Neutrophil (primary cell): ENCODE measurements around the gene ADGRG1.

Experiments used
- H3K27ac ChIP-seq: fragments of 200-600 bp; sonication (generic); 2 replicates; pipeline ENCODE4 v1.5.1; 2016; ENCODE audit warnings: mild to moderate bottlenecking, moderate library complexity
- H3K27me3 ChIP-seq: fragments of 200-600 bp; sonication (generic); 2 replicates; pipeline ENCODE4 v1.6.0; 2016; ENCODE audit warnings: mild to moderate bottlenecking
- H3K36me3 ChIP-seq: fragments of 200-600 bp; sonication (generic); 2 replicates; pipeline ENCODE4 v1.5.1; 2017
- H3K4me1 ChIP-seq, 2 experiments: fragments of 200-600 bp in 1 of 2; sonication (generic) in 1 of 2; 1 replicate in 1 of 2; 2 replicates in 1 of 2; pipeline versions ENCODE4 v1.5.1 to v1.6.1; 2013 to 2016; ENCODE audit warnings: low read depth in 1 of 2, low read length in 1 of 2, mild to moderate bottlenecking in 1 of 2, moderate library complexity in 1 of 2; ENCODE audit not compliant: control insufficient read depth in 1 of 2, insufficient read depth in 1 of 2
- H3K4me3 ChIP-seq, 2 experiments: fragments of 200-600 bp in 1 of 2; sonication (generic) in 1 of 2; 1 replicate in 1 of 2; 2 replicates in 1 of 2; pipeline ENCODE4 v1.5.1; 2013 to 2016; ENCODE audit warnings: low read depth in 1 of 2, low read length in 1 of 2, mild to moderate bottlenecking in 1 of 2, moderate library complexity in 1 of 2
- H3K9me3 ChIP-seq: fragments of 200-600 bp; sonication (generic); 2 replicates; pipeline ENCODE4 v1.5.1; 2016
- CTCF ChIP-seq: fragments of 200-600 bp; sonication (generic); IDR thresholded peaks from 2 replicates; pipeline ENCODE4 v1.5.1; 2016; ENCODE audit warnings: antibody characterized with exemption

ADGRG1 gene

DNA sequence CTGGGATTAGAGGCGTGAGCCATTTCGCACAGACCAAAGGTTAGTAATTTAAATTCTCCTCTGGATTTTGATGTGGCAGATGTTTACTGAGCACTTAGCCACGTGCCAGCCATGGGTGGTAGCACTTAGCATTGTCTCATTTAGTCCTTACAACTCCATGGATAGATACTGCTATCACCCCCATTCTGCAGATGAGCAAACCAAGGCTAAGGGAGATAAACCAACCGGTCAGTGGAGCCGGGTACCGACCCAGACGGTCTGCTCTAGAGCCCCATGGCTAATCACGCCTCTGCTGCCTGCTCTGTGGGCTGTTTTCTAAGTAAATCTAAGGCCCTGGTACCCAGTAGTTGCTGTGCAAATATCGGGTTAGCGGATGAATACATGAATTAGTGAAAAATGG is 12.6 kb upstream of the ADGRG1 start:
- H3K9me3 ChIP-seq = no peaks in the 10 kb centered on the region
- TF ChIP-seq CTCF = no peak
- no peaks in the 10 kb centered on the region for H3K27me3 ChIP-seq
- no peak overlapping the region for H3K4me3 ChIP-seq
- H3K27ac ChIP-seq = no peak overlapping the region
- no peaks in the 10 kb centered on the region for H3K4me1 ChIP-seq
- H3K36me3 ChIP-seq = no peaks in the 10 kb centered on the region

GRCh38 chr16:57616241-57616640 is 12.2 kb upstream of the ADGRG1 start:
- Histone ChIP-seq H3K4me1 (no peaks in the 10 kb centered on the region), H3K9me3 (no peaks in the 10 kb centered on the region), H3K27ac (no peak overlapping the region), H3K4me3 (no peak overlapping the region), H3K27me3 (no peaks in the 10 kb centered on the region), H3K36me3 (no peaks in the 10 kb centered on the region)
- no peak for TF ChIP-seq CTCF

DNA sequence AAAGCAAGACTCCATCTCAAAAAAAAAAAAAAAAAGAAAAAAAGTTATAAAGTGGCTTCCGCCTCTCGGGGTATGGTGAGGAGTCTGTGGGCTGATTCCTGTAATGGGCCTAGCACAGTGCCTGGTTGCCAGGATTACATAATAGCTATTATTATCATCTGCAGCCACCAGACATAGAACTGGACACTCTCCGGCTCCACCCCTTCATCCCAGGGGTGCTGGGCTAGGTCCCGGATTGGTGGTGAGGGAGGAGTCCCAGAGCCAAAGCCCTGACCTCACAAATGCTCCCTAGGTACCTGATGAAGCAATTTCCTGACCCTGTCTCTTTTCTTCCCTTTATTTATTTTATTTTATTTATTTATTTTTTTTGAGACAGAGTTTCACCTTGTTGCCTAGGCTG is 11.6 kb upstream of the ADGRG1 start:
- TF ChIP-seq CTCF = no peak
- Histone ChIP-seq H3K36me3 (no peaks in the 10 kb centered on the region), H3K27me3 (no peaks in the 10 kb centered on the region), H3K27ac (no peak overlapping the region), H3K9me3 (no peaks in the 10 kb centered on the region), H3K4me1 (no peaks in the 10 kb centered on the region), H3K4me3 (no peak overlapping the region)

GRCh38 chr16:57617604-57618111 is 10.8 kb upstream of the ADGRG1 start:
- no peak overlapping the region for H3K4me3 ChIP-seq
- no peaks in the 10 kb centered on the region for H3K9me3 ChIP-seq
- TF ChIP-seq CTCF = no peak
- no peaks in the 10 kb centered on the region for H3K4me1 ChIP-seq
- H3K27ac ChIP-seq = no peak overlapping the region
- no peaks in the 10 kb centered on the region for H3K36me3 ChIP-seq
- H3K27me3 ChIP-seq = no peaks in the 10 kb centered on the region

GRCh38 chr16:57618296-57619132 is 9.9 kb upstream of the ADGRG1 start:
- H3K36me3 ChIP-seq = no peaks in the 10 kb centered on the region
- H3K4me1 ChIP-seq = no peaks in the 10 kb centered on the region
- no peak overlapping the region for H3K4me3 ChIP-seq
- no peak overlapping the region for H3K27ac ChIP-seq
- H3K27me3 ChIP-seq = no peaks in the 10 kb centered on the region
- TF ChIP-seq CTCF = no peak
- H3K9me3 ChIP-seq = no peaks in the 10 kb centered on the region
